ENCODE measurements around the gene CUBN.

- TF ChIP-seq, protein P1, sequence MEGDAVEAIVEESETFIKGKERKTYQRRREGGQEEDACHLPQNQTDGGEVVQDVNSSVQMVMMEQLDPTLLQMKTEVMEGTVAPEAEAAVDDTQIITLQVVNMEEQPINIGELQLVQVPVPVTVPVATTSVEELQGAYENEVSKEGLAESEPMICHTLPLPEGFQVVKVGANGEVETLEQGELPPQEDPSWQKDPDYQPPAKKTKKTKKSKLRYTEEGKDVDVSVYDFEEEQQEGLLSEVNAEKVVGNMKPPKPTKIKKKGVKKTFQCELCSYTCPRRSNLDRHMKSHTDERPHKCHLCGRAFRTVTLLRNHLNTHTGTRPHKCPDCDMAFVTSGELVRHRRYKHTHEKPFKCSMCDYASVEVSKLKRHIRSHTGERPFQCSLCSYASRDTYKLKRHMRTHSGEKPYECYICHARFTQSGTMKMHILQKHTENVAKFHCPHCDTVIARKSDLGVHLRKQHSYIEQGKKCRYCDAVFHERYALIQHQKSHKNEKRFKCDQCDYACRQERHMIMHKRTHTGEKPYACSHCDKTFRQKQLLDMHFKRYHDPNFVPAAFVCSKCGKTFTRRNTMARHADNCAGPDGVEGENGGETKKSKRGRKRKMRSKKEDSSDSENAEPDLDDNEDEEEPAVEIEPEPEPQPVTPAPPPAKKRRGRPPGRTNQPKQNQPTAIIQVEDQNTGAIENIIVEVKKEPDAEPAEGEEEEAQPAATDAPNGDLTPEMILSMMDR (IDR thresholded peaks at IDR 0.05) = no peak
- TF ChIP-seq POLR2AphosphoS5 (IDR thresholded peaks at IDR 0.05; ENCODE audit: low read depth, low read length) = no peak
Measured at GRCh38 chr10:17166699-17167098, 37.1 kb upstream of the CUBN start.

Data from Panc1 (cell line).